Skeletal muscle tissue (tissue), 2 donors: Measurements from ENCODE around the gene ING4. TPM values are rescaled to one million over a fixed set of nuclear protein-coding genes. Genes with fewer than 3 reads are reported as not detected.

Experiments
- small RNA-seq: library from RNA; depleted of rRNA; stranded (forward); fragments of <200 nt; gene quantifications from one replicate; pipeline ENCODE3, GENCODE V24; 2014
- total RNA-seq: library from RNA; depleted of rRNA; stranded (reverse); fragments of >200 nt; gene quantifications from one replicate; pipeline ENCODE4 v1.2.3, GENCODE V29; 2014

Gene ING4
- total RNA-seq, 1 donor from 2014 or later, result 38.1 TPM

Small RNA genes within 50 kb of the gene (small RNA-seq; reads per million reads assigned to genes)
- gene RNU6-781P, result not detected

Other genes with a start within 250 kb of the ING4 start
- gene CD27, start 218.2 kb downstream of the ING4 start, total RNA-seq, result not detected
- gene TAPBPL, start 211.1 kb downstream of the ING4 start, total RNA-seq, result 4.2 TPM
- gene VAMP1, start 192.4 kb downstream of the ING4 start, total RNA-seq, result 2.6 TPM
- gene MRPL51, start 169.9 kb downstream of the ING4 start, total RNA-seq, result 141 TPM
- 23.0 TPM for gene NCAPD2, start 169.0 kb downstream of the ING4 start, total RNA-seq
- 5,507 TPM for gene GAPDH, start 128.6 kb downstream of the ING4 start, total RNA-seq
- gene IFFO1, start 107.1 kb downstream of the ING4 start, total RNA-seq, result 8.9 TPM
- 6.3 TPM for gene NOP2, start 94.8 kb downstream of the ING4 start, total RNA-seq
- 211 TPM for gene CHD4, start 55.7 kb downstream of the ING4 start, total RNA-seq
- gene LPAR5, start 27.2 kb downstream of the ING4 start, total RNA-seq, result 1.0 TPM
- gene ACRBP, start 15.7 kb downstream of the ING4 start, total RNA-seq, result 1.0 TPM
- 8.4 TPM for gene ZNF384, start 26.3 kb upstream of the ING4 start, total RNA-seq
- under 0.01 TPM for gene PIANP, start 37.7 kb upstream of the ING4 start, total RNA-seq
- gene COPS7A, start 60.9 kb upstream of the ING4 start, total RNA-seq, result 30.8 TPM
- 73.6 TPM for gene MLF2, start 90.0 kb upstream of the ING4 start, total RNA-seq
- 40.2 TPM for gene PTMS, start 103.2 kb upstream of the ING4 start, total RNA-seq
- not detected for gene LAG3, start 109.4 kb upstream of the ING4 start, total RNA-seq
- 6.8 TPM for gene CD4, start 126.4 kb upstream of the ING4 start, total RNA-seq
- gene GPR162, start 158.7 kb upstream of the ING4 start, total RNA-seq, result 8.9 TPM
- gene P3H3, start 165.3 kb upstream of the ING4 start, total RNA-seq, result 19.8 TPM
- 3.7 TPM for gene GNB3, start 177.8 kb upstream of the ING4 start, total RNA-seq
- gene CDCA3, start 188.2 kb upstream of the ING4 start, total RNA-seq, result 3.1 TPM
- 61.6 TPM for gene USP5, start 189.0 kb upstream of the ING4 start, total RNA-seq
- gene TPI1, start 204.4 kb upstream of the ING4 start, total RNA-seq, result 1,878 TPM
- gene SPSB2, start 210.2 kb upstream of the ING4 start, total RNA-seq, result 3.1 TPM
- 12.5 TPM for gene LRRC23, start 241.7 kb upstream of the ING4 start, total RNA-seq